Omental fat pad (tissue), 4 donors: Measurements from ENCODE around the gene CFLAR. TPM values are rescaled to one million over a fixed set of nuclear protein-coding genes. Genes with fewer than 3 reads are reported as not detected.

ENCODE experiments used
- ATAC-seq: fragments of 150-250 bp; one replicate; pipeline ENCODE4 v1.9.1; 2016; ENCODE audit warnings: mild to moderate bottlenecking, moderate library complexity; ENCODE audit not compliant: low FRiP score
- DNase-seq: peaks from one replicate; pipeline ENCODE4 v3.0.0-alpha.2; 2019; ENCODE audit warnings: low spot score
- CTCF ChIP-seq, 3 donors: fragments of 450-650 bp; IDR thresholded peaks; one replicate each; pipeline ENCODE4 v1.5.1; 2016 to 2017; ENCODE audit warnings: antibody characterized with exemption in 3 of 3, mild to moderate bottlenecking in 3 of 3, moderate library complexity in 2 of 3
- total RNA-seq, 4 donors: library from RNA; depleted of rRNA; stranded (reverse); fragments of >200 nt; gene quantifications; one replicate each; pipeline ENCODE4 v1.1.0, GENCODE V29; 2016

The CFLAR gene
- total RNA-seq, 4 donors from 2014 or later, result 204 to 455 (median 293) TPM

- DNase-seq (no peak), ATAC-seq (peak; percentile 59)
- TF ChIP-seq CTCF (IDR thresholded peaks at IDR 0.05), result no peak
Observed at GRCh38 chr2:201084863-201085262, 31.1 kb upstream of the CFLAR start.

- TF ChIP-seq CTCF (IDR thresholded peaks at IDR 0.05), result no peak
- DNase-seq, result no peak
- no peak for ATAC-seq
Observed at GRCh38 chr2:201090574-201090973, 25.4 kb upstream of the CFLAR start.

GRCh38 chr2:201093573-201093972 is 22.4 kb upstream of the CFLAR start:
- ATAC-seq (no peak), DNase-seq (no peak)

GRCh38 chr2:201100497-201100896 is 15.5 kb upstream of the CFLAR start:
- TF ChIP-seq CTCF (IDR thresholded peaks at IDR 0.05), result no peak
- no peak for DNase-seq
- no peak for ATAC-seq

More at GRCh38 chr2:201093573-201093972, 22.4 kb upstream of the CFLAR start:
- TF ChIP-seq CTCF (IDR thresholded peaks at IDR 0.05), result no peak

- DNase-seq, result no peak
Observed at GRCh38 chr2:201105759-201106158, 10.2 kb upstream of the CFLAR start.

GRCh38 chr2:201107624-201108023 is 8.3 kb upstream of the CFLAR start:
- TF ChIP-seq CTCF (IDR thresholded peaks at IDR 0.05), result no peak
- ATAC-seq (no peak), DNase-seq (no peak)

More at GRCh38 chr2:201105759-201106158, 10.2 kb upstream of the CFLAR start:
- TF ChIP-seq CTCF (IDR thresholded peaks at IDR 0.05), result no peak
- no peak for ATAC-seq

GRCh38 chr2:201108341-201108740 is 7.6 kb upstream of the CFLAR start:
- ATAC-seq (no peak), DNase-seq (no peak)
- TF ChIP-seq CTCF (IDR thresholded peaks at IDR 0.05), result no peak
